ENCODE results near the gene SNRNP70. TPM values are rescaled to one million over a fixed set of nuclear protein-coding genes. Genes with fewer than 3 reads are reported as not detected.
"Not testable (repeated sequence)": the region's sequence is repeated elsewhere in the genome, so short reads cannot be mapped to it uniquely, and the experiment has no call there.

SNRNP70 gene
- total and polyA plus RNA-seq, 2 of the 13 experiments (the other 11 are each of a cell fraction or from before 2014, with no cell fraction given) = 150 to 210 TPM

- intact Hi-C loops (cut with micrococcal nuclease; ENCODE audit: unreplicated experiment); H3K9ac ChIP-seq (ENCODE audit: insufficient read depth, low read depth, low read length); H4K20me1 ChIP-seq (ENCODE audit: insufficient read depth, low read length); H3K79me2 ChIP-seq (ENCODE audit: insufficient read depth, low read length); H3K27ac ChIP-seq (ENCODE audit: extremely low read length, insufficient read depth, low read length); ATAC-seq; CTCF ChIA-PET (ENCODE audit: low intra/inter-chr PET ratio, low total read pairs); POLR2A ChIA-PET; BruUV-seq (replicated peaks); H3K9me3 ChIP-seq (ENCODE audit: low read length); H3K4me3 ChIP-seq (replicated peaks in 1 of 3; ENCODE audit: insufficient read depth in 1 of 3, low read depth in 2 of 3, low read length in 3 of 3); FAIRE-seq; DNase-seq (ENCODE audit: low spot score); H3K36me3 ChIP-seq (replicated peaks in 1 of 2; ENCODE audit: control insufficient read depth in 1 of 2, insufficient read depth in 2 of 2, low read length in 2 of 2); H3K27me3 ChIP-seq (ENCODE audit: control insufficient read depth in 1 of 2, insufficient read depth in 2 of 2, low read length in 2 of 2); H3K4me2 ChIP-seq (ENCODE audit: low read depth, low read length); H2AFZ ChIP-seq (ENCODE audit: low read length); in situ Hi-C loops (cut with HindIII; ENCODE audit: extremely low pct_ligation_motif_present, low pct_unique_long_range_greater_than_20kb): not testable (repeated sequence)
- H3K4me1 ChIP-seq (ENCODE audit: insufficient read depth, low read length) = peaks cover 53% of the 10 kb centered on the region
- 77% methylated on average over 10 of the region's 10 CpGs for WGBS (ENCODE audit: low lambda C conversion rate)
Observed at GRCh38 chr19:49121841-49122240, 36.6 kb downstream of the SNRNP70 start.

- FAIRE-seq; POLR2A ChIA-PET; H4K20me1 ChIP-seq (ENCODE audit: insufficient read depth, low read length); H3K9me3 ChIP-seq (ENCODE audit: low read length); H3K79me2 ChIP-seq (ENCODE audit: insufficient read depth, low read length); in situ Hi-C loops (cut with HindIII; ENCODE audit: extremely low pct_ligation_motif_present, low pct_unique_long_range_greater_than_20kb); CTCF ChIA-PET (ENCODE audit: low intra/inter-chr PET ratio, low total read pairs); H3K27me3 ChIP-seq (ENCODE audit: control insufficient read depth in 1 of 2, insufficient read depth in 2 of 2, low read length in 2 of 2); H3K27ac ChIP-seq (ENCODE audit: extremely low read length, insufficient read depth, low read length); intact Hi-C loops (cut with micrococcal nuclease; ENCODE audit: unreplicated experiment); ATAC-seq; H3K9ac ChIP-seq (ENCODE audit: insufficient read depth, low read depth, low read length); BruUV-seq (replicated peaks); H2AFZ ChIP-seq (ENCODE audit: low read length); H3K36me3 ChIP-seq (replicated peaks in 1 of 2; ENCODE audit: control insufficient read depth in 1 of 2, insufficient read depth in 2 of 2, low read length in 2 of 2); H3K4me3 ChIP-seq (replicated peaks in 1 of 3; ENCODE audit: insufficient read depth in 1 of 3, low read depth in 2 of 3, low read length in 3 of 3); DNase-seq (ENCODE audit: low spot score); H3K4me2 ChIP-seq (ENCODE audit: low read depth, low read length); TF ChIP-seq ATF7 (CRISPR knock-in tag; IDR thresholded peaks at IDR 0.05): not testable (repeated sequence)
- peaks cover 46% of the 10 kb centered on the region for H3K4me1 ChIP-seq (ENCODE audit: insufficient read depth, low read length)
- 51% methylated on average over 11 of the region's 11 CpGs for WGBS (ENCODE audit: low lambda C conversion rate)
- TF ChIP-seq CEBPG (CRISPR knock-in tag; IDR thresholded peaks at IDR 0.05) (peak; percentile 80), ATF7 (IDR thresholded peaks at IDR 0.05) (peak; percentile 20; the same call in 1 of the 2 replicates), CEBPB (IDR thresholded peaks at IDR 0.05; ENCODE audit: borderline replicate concordance, low read depth, low read length) (peak; percentile 85), ZNF121 (CRISPR knock-in tag; IDR thresholded peaks at IDR 0.05) (peak; percentile 94)
Observed at GRCh38 chr19:49123285-49123684, 38.0 kb downstream of the SNRNP70 start.
